Pons (tissue), 1 donor: ENCODE results near the gene ISM2.

Source experiments
- DNase-seq: peaks from one replicate; pipeline ENCODE4 v3.0.0-alpha.2; 2016; ENCODE audit warnings: low spot score

Gene ISM2

GRCh38 chr14:77507762-77508161, 9.1 kb upstream of the ISM2 start:
- no peak for DNase-seq

- DNase-seq: no peak
Observed at GRCh38 chr14:77505031-77505430, 6.4 kb upstream of the ISM2 start.

- no peak for DNase-seq
Observed at GRCh38 chr14:77503138-77503537, 4.5 kb upstream of the ISM2 start.

GRCh38 chr14:77502109-77502782, 3.6 kb upstream of the ISM2 start:
- no peak for DNase-seq

GRCh38 chr14:77498984-77499527, 440 bp upstream of the ISM2 start:
- no peak for DNase-seq

- DNase-seq: no peak
Observed at GRCh38 chr14:77495334-77495733, 3.3 kb downstream of the ISM2 start.

- DNase-seq: no peak
Observed at GRCh38 chr14:77491056-77491455, 7.6 kb downstream of the ISM2 start.

- no peak for DNase-seq
Observed at GRCh38 chr14:77490347-77490986, 8.1 kb downstream of the ISM2 start.

GRCh38 chr14:77489041-77489440, 9.6 kb downstream of the ISM2 start:
- no peak for DNase-seq

GRCh38 chr14:77488558-77488957, 10.1 kb downstream of the ISM2 start:
- no peak for DNase-seq

GRCh38 chr14:77485901-77486678, 12.5 kb downstream of the ISM2 start:
- DNase-seq: no peak

- DNase-seq: no peak
Observed at GRCh38 chr14:77485256-77485655, 13.4 kb downstream of the ISM2 start.

GRCh38 chr14:77482422-77482821, 16.2 kb downstream of the ISM2 start:
- no peak for DNase-seq

GRCh38 chr14:77478796-77479195, 19.8 kb downstream of the ISM2 start:
- DNase-seq: no peak

- no peak for DNase-seq
Observed at GRCh38 chr14:77478029-77478428, 20.6 kb downstream of the ISM2 start.

GRCh38 chr14:77475432-77476115, 23.0 kb downstream of the ISM2 start:
- DNase-seq: no peak

- no peak for DNase-seq
Observed at GRCh38 chr14:77474479-77475177, 24.0 kb downstream of the ISM2 start.

GRCh38 chr14:77473921-77474320, 24.7 kb downstream of the ISM2 start:
- DNase-seq: no peak

- DNase-seq: no peak
Observed at GRCh38 chr14:77470224-77470870, 28.3 kb downstream of the ISM2 start.

GRCh38 chr14:77469539-77469938, 29.1 kb downstream of the ISM2 start:
- no peak for DNase-seq

- DNase-seq: no peak
Observed at GRCh38 chr14:77469067-77469505, 29.5 kb downstream of the ISM2 start.
